NCI-H526 (cell line): ENCODE results near the gene EHD3.

Experiments
- DNase-seq, 2 experiments: peaks; one replicate each; lab custom pipeline; 2025; lab: John Stamatoyannopoulos, UW

Gene EHD3

GRCh38 chr2:31213601-31214443 lies 20.1 kb upstream of the EHD3 start:
- DNase-seq = no peak

- DNase-seq = no peak
These were observed 19.5 kb upstream of the EHD3 start for GRCh38 chr2:31214444-31214915.

GRCh38 chr2:31216734-31217133 lies 17.2 kb upstream of the EHD3 start:
- DNase-seq = no peak

GRCh38 chr2:31217465-31218200 lies 16.3 kb upstream of the EHD3 start, which contains the start of gene CAPN14:
Gene CAPN14 (minus strand): TSS chr2:31217515. CDS start chr2:31205447, 12,068 bp downstream.
- DNase-seq = no peak

- DNase-seq = no peak
These were observed 14.6 kb upstream of the EHD3 start for GRCh38 chr2:31219131-31219969.

DNA sequence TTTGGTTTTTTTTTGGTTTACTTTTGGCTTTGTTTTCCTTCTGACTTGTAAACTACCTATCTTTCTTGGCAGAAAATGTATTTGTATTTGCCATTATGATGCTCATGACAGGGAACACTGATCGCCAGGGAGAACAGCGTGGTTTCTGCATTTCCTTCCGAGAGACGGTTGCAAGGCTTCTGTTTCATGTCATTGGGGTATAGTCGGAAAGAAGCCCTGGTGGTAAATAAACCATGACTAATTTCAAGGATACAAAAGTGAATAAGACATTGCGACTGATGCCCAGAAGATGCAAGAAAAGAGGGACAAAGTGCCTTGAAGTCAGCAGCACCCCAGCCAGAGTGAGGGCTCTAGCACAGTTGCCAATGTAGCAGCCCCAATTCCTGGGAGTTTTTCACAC lies 12.4 kb upstream of the EHD3 start:
- no peak for DNase-seq

DNA sequence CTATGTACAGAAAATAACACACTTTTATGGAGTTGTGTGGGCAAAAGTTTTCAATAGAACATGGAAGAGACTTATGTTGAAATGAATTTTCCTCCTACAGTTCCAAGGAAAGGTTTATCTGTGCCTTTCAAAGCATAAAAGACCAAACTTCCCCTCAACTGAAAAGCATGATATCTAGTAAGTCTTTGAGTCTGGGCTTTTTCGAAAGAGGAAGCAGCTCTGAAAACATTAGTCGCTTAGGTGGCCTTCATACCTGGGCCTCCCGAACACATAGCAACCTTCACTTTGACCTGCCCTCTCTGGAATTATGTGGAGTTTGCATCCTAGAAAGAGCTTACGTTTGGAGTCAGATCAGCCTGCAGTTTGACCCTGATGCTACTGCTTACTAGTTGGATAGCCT lies 11.9 kb upstream of the EHD3 start:
- DNase-seq = no peak

GRCh38 chr2:31223026-31223425 lies 10.9 kb upstream of the EHD3 start:
- no peak for DNase-seq

- no peak for DNase-seq
These were observed 10.2 kb upstream of the EHD3 start for GRCh38 chr2:31223749-31224148.

GRCh38 chr2:31226266-31226665 lies 7.7 kb upstream of the EHD3 start:
- DNase-seq = no peak

DNA sequence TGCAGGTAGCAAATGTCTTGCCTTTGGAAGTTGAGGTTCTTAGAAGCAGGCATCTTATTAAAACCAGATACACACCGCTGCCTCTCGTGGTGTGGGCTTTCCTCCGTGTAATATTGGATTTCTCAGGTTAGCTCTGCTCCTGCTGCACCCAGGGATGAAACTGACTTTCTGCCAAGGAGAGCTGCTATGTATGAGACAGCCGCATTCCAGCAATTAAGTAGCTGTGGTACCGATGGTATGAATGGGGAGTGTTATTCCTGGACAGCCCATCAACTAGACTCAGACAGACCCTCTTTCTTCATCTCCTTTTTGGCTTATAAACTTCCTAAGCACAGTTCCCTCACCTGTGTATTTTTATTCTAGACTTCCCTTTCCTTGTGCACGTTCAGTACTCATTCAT lies 6.8 kb upstream of the EHD3 start:
- DNase-seq = no peak

DNA sequence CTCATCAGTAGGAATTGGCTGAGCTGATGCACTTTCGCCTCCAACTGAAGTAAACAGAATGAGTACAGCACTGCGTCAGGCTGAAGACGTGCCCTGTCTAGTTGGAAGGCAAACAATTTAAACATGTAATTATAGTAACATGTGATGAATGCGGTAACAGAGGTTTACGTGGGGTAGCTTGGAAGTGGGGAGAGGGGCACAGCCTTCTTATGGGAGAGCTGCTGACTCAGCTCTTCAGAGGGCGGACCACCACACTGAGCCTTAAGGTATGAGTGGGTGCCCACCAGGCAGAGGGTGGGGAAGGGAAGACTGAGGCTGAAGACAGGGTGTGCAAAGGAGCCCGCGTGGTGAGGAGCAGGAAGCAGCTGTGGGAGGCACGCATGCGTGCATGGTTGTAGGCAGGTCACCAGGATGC lies 6.2 kb upstream of the EHD3 start:
- no peak for DNase-seq

DNA sequence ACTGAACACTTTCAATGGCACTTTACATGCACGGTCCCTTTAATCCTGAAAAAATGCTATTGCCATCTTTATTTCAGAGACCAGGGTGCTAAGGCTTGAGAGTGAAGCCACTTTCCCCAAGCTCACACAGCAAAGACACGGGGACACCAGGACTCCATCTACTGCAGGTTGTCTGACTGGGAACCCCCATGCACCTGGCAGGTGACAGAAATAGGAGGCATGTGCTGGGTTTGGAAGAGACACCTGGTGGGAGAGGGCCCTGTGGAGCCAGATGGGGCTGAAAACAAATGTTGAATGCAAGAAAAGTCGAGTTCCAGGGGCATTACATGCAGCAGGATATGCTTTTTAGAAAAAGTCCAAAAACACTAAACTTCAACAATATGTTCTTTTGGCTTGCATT lies 5.2 kb upstream of the EHD3 start:
- no peak for DNase-seq

- no peak for DNase-seq
These were observed 3.2 kb upstream of the EHD3 start for GRCh38 chr2:31230751-31231150.

DNA sequence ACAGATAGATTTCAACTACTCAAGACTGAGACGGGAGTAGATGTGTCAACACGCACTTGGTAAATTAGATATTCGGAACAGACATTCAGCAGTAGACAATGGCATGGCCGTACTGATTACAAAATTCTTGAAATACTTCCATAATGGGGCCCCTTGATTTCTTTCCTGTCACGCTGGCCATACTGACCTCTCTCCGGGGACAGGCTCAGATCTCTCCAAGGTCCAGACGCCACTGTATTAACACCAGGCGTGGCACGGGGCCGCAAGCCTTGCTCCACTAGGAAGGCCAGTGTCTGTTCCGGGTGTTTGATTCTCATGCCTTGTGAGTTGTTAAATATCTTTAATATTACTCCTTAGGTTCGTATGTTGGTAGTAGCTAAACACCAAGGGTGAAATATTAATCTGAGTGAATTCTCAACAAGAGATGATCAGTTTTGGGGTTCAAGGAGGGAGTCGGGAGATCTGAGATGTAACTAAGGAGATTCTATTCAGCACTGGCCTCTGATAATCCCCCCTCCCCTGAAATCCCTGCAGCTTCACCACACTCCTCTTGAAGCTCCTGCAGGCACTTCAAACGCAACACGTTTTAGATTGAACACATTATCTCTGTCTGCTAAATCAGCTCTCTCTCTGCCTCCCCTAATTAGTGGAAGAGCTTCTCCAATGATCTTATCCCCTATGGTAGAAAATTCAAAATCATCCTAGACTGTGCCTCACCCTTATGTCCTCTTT lies 2.2 kb upstream of the EHD3 start:
- no peak for DNase-seq

GRCh38 chr2:31232586-31232985 lies 1.4 kb upstream of the EHD3 start:
- no peak for DNase-seq

DNA sequence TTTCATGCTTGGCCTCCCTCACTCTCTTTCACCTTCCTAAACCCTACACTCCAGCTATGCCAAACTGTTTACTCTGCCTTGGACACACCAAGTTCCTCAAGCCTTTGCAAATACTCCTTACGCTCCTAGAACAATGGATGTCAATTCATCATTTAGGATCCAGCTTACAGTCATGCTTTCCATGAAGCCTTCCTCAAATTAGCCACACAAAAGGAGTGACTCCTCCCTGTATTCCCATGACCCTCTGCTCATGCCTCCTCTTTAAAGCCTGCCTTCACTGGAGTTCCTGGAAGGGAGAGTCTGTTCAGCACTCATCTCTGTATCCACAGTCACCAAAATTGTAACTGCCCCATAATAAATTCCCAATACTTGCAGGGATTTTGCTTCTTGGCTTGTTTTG lies 721 bp upstream of the EHD3 start:
- DNase-seq = no peak

GRCh38 chr2:31234683-31235503 lies 941 bp downstream of the EHD3 start:
- DNase-seq = no peak

DNA sequence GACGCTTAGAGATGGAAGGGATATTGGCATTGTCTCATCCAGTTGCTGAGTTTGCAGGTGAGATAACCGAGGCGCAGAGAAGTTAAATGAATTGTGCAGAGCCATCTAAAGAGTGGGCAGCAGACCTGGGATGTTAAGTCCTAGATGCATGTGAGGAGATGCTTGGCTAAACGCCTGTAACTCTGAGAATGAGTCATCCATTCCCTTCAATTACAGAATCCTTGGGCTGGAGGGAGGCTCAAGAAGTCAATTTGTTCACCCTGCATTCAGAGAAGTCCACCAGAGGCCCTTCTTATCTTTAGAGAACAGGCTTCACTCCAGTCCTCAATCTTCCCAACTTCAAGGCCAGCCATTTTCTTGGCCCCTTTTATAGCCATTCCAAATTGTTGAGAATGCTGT lies 1.6 kb downstream of the EHD3 start:
- no peak for DNase-seq

DNA sequence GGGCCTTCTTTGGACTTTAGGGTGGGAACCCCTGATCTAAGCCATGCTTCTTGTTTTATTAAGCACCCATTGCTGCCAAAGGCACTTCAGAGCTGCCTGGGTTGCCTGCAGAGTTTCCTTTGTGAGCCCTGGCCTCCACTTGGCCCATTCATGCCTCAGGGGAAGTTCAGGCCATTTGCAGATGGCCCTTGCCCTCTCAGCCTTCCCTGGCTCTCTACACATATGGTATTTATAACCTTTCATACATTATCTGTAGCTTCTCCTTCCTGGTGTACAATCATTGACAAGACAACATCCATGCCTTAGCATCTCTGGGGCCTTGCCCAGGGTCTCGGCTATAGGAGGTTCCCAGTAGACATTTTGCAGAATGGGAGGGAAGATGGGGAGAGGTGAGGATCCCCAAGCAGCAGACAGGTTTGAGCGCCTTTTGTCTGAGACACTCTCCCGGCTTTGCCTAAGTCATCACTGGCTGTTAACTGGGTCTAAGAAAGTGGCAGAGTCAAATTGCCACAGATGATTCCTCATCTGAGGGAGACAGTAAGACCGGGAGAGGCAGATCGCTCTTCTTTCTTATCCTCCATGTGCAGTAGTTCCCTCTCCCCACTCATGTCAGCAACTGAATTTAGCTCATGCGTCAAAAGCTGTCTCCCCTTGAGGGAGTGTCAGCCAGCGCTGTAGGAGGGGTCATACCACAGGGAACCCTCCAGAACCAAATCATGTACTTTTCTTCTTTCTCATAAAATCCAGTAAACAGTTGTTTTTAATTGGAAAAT lies 2.7 kb downstream of the EHD3 start:
- DNase-seq = no peak
